K562 (cell line): ENCODE data around the gene TNFSF4. TPM values are rescaled to one million over a fixed set of nuclear protein-coding genes. Genes with fewer than 3 reads are reported as not detected.

Source experiments
- ATAC-seq: fragments of 200-7000 bp; cut with Tn5 transposase; 3 replicates; pipeline ENCODE4 v1.9.1; 2020; ENCODE audit warnings: moderate library complexity
- BruUV-seq: library from RNA; stranded (reverse); fragments of 400-500 nt; replicated peaks from 2 replicates; lab custom pipeline; 2021; lab: Mats Ljungman, UMichigan
- CTCF ChIA-PET: fragments of 300-600 bp; formaldehyde crosslinking; extraction: SDS; loops from one replicate; lab custom pipeline; 2021; ENCODE audit warnings: low intra/inter-chr PET ratio; lab: Yijun Ruan, JAX
- POLR2A ChIA-PET: fragments of 300-600, 350-650 bp; sonication (Branson Sonifier 250); formaldehyde crosslinking; extraction: SDS; loops from one replicate; lab custom pipeline; 2021; ENCODE audit warnings: antibody characterized with exemption, inconsistent platforms; lab: Yijun Ruan, JAX
- DNase-seq, 4 experiments: peaks; one replicate each; pipeline versions ENCODE4 v3.0.0 to v3.0.0-alpha.2; 2011 to 2018; ENCODE audit warnings: low spot score in 3 of 4, mixed read lengths in 3 of 4; ENCODE audit errors: extremely low read depth in 1 of 4
- FAIRE-seq: peaks from 2 replicates; lab custom pipeline; 2011; peaks lifted over from hg19 to GRCh38; lab: Jason Lieb, UNC
- H2AFZ ChIP-seq: 2 replicates; pipeline ENCODE4 v1.6.0; 2011; ENCODE audit warnings: low read depth, low read length, control low read depth, inconsistent platforms
- H3K27ac ChIP-seq: fragments of 200-600 bp; 3 replicates; pipeline ENCODE4 v1.8.0; 2011; ENCODE audit warnings: low read depth, mild to moderate bottlenecking, control low read depth, inconsistent platforms, low read length, moderate library complexity, mixed read lengths; ENCODE audit errors: extremely low read depth
- H3K27me3 ChIP-seq, 2 experiments: fragments of 300-600 bp in 1 of 2; 2 replicates in 1 of 2; 3 replicates in 1 of 2; pipeline versions ENCODE4 v1.6.0 to v1.8.0; 2011; ENCODE audit warnings: inconsistent platforms in 2 of 2, low read length in 2 of 2, mild to moderate bottlenecking in 1 of 2, mixed read lengths in 1 of 2, moderate library complexity in 1 of 2; ENCODE audit not compliant: control insufficient read depth in 2 of 2, insufficient read depth in 2 of 2
- H3K36me3 ChIP-seq: fragments of 300-600 bp; 3 replicates; pipeline ENCODE4 v1.8.0; 2011; ENCODE audit warnings: mild to moderate bottlenecking, low read length, inconsistent platforms; ENCODE audit not compliant: control insufficient read depth, insufficient read depth
- H3K4me1 ChIP-seq, 2 experiments: fragments of 200-600 bp in 1 of 2; replicated peaks in 1 of 2; 2 replicates in 1 of 2; 3 replicates in 1 of 2; pipeline versions ENCODE4 v1.5.1 to v1.8.0; 2011; ENCODE audit warnings: inconsistent platforms in 2 of 2, low read length in 2 of 2, mild to moderate bottlenecking in 1 of 2, mixed read lengths in 1 of 2, moderate library complexity in 1 of 2; ENCODE audit not compliant: control insufficient read depth in 2 of 2, insufficient read depth in 2 of 2
- H3K4me2 ChIP-seq: 2 replicates; pipeline ENCODE4 v1.6.1; 2011; ENCODE audit warnings: low read length, control low read depth, inconsistent platforms, mixed read lengths; ENCODE audit not compliant: insufficient read depth
- H3K4me3 ChIP-seq: fragments of 200-600 bp; sonication (generic), shearing (Covaris generic); 2 replicates; pipeline ENCODE4 v1.5.1; 2016; ENCODE audit warnings: control low read depth, inconsistent platforms
- H3K79me2 ChIP-seq: fragments of 200-600 bp; 3 replicates; pipeline ENCODE4 v1.8.0; 2011; ENCODE audit warnings: low read length, inconsistent platforms; ENCODE audit not compliant: control insufficient read depth, insufficient read depth
- H3K9ac ChIP-seq, 2 experiments: 2 replicates each; pipeline versions ENCODE4 v1.6.0 to v1.6.1; 2011; ENCODE audit warnings: low read depth in 2 of 2, low read length in 2 of 2, control low read depth in 1 of 2, inconsistent platforms in 1 of 2, mild to moderate bottlenecking in 1 of 2, mixed read lengths in 1 of 2; ENCODE audit not compliant: insufficient read depth in 1 of 2
- H3K9me1 ChIP-seq: one replicate; pipeline ENCODE4 v1.6.0; 2011; ENCODE audit warnings: inconsistent platforms, mild to moderate bottlenecking, low read length, moderate library complexity; ENCODE audit not compliant: control insufficient read depth, insufficient read depth
- H3K9me3 ChIP-seq: replicated peaks from 2 replicates; pipeline ENCODE4 v1.5.1; 2011; ENCODE audit warnings: low read depth, low read length, inconsistent platforms; ENCODE audit not compliant: control insufficient read depth, insufficient read depth
- H4K20me1 ChIP-seq: replicated peaks from 2 replicates; pipeline ENCODE4 v1.6.1; 2011; ENCODE audit warnings: low read length, inconsistent platforms, mixed read lengths; ENCODE audit not compliant: control insufficient read depth, insufficient read depth
- CTCF ChIP-seq, 3 experiments: IDR thresholded peaks in 2 of 3; conservative IDR thresholded peaks in 1 of 3; 2 replicates each; pipeline ENCODE4 v1.5.1; 2011 to 2012; ENCODE audit warnings: low read length in 3 of 3, mild to moderate bottlenecking in 3 of 3, control low read depth in 2 of 3, improper control_type of control experiment in 1 of 3, inconsistent platforms in 1 of 3, low read depth in 1 of 3, mixed read lengths in 1 of 3, moderate library complexity in 1 of 3; ENCODE audit not compliant: insufficient read depth in 2 of 3
- ESRRA ChIP-seq: fragments of 450-650 bp; IDR thresholded peaks from 2 replicates; pipeline ENCODE4 v1.6.1; 2014; ENCODE audit warnings: low read depth, mild to moderate bottlenecking, moderate library complexity, borderline replicate concordance
- RAD21 ChIP-seq, 2 experiments: fragments of 250-450 bp in 1 of 2; fragments of 450-650 bp in 1 of 2; sonication (Bioruptor Pico) in 1 of 2; formaldehyde crosslinking in 1 of 2; IDR thresholded peaks in 1 of 2; conservative IDR thresholded peaks in 1 of 2; 2 replicates each; pipeline versions ENCODE4 v1.4.0 to v1.8.0; 2020 to 2022; ENCODE audit warnings: mild to moderate bottlenecking in 2 of 2, moderate library complexity in 1 of 2
- WGBS: fragments of 100-300 bp; shearing (Covaris generic); methylation state at CpG from one replicate; pipeline ENCODE4 v1.1.6; 2016; ENCODE audit warnings: low coverage, mixed read lengths; ENCODE audit not compliant: insufficient coverage; ENCODE audit errors: missing lambda C conversion rate; 5-methylcytosine and 5-hydroxymethylcytosine counted together
- in situ Hi-C: fragments of 300-500 bp; cut with MboI; formaldehyde crosslinking; loops from 4 replicates; pipeline ENCODE4 v1.15.0; 2018; ENCODE audit warnings: inconsistent platforms, mixed read lengths
- intact Hi-C: fragments of 100-400 bp; cut with micrococcal nuclease; formaldehyde crosslinking; loops from 2 replicates; pipeline ENCODE4 v1.14.2; 2022
- polyA plus RNA-seq, 8 experiments: library from polyadenylated mRNA; depleted of rRNA in 4 of 8; stranded (reverse) in 5 of 8; unstranded in 3 of 8; fragments of >200 nt; fragmentation: Nextera tagmentation in 2 of 8; fragmentation: Illumina TruSeq in 1 of 8; extraction: Ambion mirVana in 2 of 8; extraction: Trizol in 1 of 8; gene quantifications; 2 replicates each; pipeline versions ENCODE4 v1.2.1 to v1.2.3, GENCODE V29; 2011 to 2014; ENCODE audit warnings: inconsistent platforms in 1 of 8, missing spikeins in 1 of 8
- total RNA-seq, 7 experiments: library from RNA; depleted of rRNA in 6 of 7; stranded (reverse); fragments of >200 nt in 6 of 7; fragmentation: Illumina TruSeq in 2 of 7; extraction: Trizol in 2 of 7; gene quantifications; 2 replicates each; pipeline versions ENCODE4 v1.2.1 to v1.2.3, GENCODE V29; 2011 to 2021; ENCODE audit warnings: low replicate concordance in 1 of 7

Gene TNFSF4
- total and polyA plus RNA-seq, 9 of the 15 experiments (the other 6 are each of a cell fraction or from before 2014, with no cell fraction given), result 0.08 to 0.23 (median 0.15) TPM; not detected in 1

- Histone ChIP-seq H3K4me3 (no peak overlapping the region), H3K4me1 (no peaks in the 10 kb centered on the region), H4K20me1 (no peaks in the 10 kb centered on the region), H3K79me2 (no peaks in the 10 kb centered on the region), H3K27ac (no peak overlapping the region), H3K27me3 (no peaks in the 10 kb centered on the region), H3K4me2 (no peak overlapping the region), H2AFZ (no peak overlapping the region), H3K9ac (no peak overlapping the region), H3K36me3 (no peaks in the 10 kb centered on the region), H3K9me3 (no peaks in the 10 kb centered on the region), H3K9me1 (no peaks in the 10 kb centered on the region)
- ChIA-PET CTCF (interaction anchor here (0.9 kb wide), 1 partner anchor 471 kb away, joined by 3 read pairs; no protein-coding TSS in a partner anchor), POLR2A (interaction anchor here (0.6 kb wide), 1 partner anchor 97 kb away, joined by 3 read pairs; no protein-coding TSS in a partner anchor)
- 10% methylated on average over 1 of the region's 1 CpG for WGBS
- DNase-seq (no peak), ATAC-seq (0 out of 3 replicates have a peak, but pooled peaks have one; percentile 48), FAIRE-seq (no peak)
- BruUV-seq, result no TSS peak
- intact Hi-C loops (no loop called here), in situ Hi-C loops (no loop called here)
- TF ChIP-seq CTCF (IDR thresholded peaks at IDR 0.05 in 2 of 3, conservative IDR thresholded peaks at IDR 0.05 in 1 of 3; ENCODE audit: insufficient read depth in 2 of 3, low read depth in 1 of 3, low read length in 3 of 3) (peak in 1 of 3 experiments; percentile 37; a peak in 2 of 6 replicates), RAD21 (CRISPR knock-in tag; conservative IDR thresholded peaks at IDR 0.05 in 1 of 2, IDR thresholded peaks at IDR 0.05 in 1 of 2) (peak in 1 of 2 experiments; percentile 17; a peak in 1 of 4 replicates), ESRRA (no peak)
These were observed 6.5 kb upstream of the TNFSF4 start for GRCh38 chr1:173213665-173214064.
